ENCODE data around the gene PBX4.

DNA sequence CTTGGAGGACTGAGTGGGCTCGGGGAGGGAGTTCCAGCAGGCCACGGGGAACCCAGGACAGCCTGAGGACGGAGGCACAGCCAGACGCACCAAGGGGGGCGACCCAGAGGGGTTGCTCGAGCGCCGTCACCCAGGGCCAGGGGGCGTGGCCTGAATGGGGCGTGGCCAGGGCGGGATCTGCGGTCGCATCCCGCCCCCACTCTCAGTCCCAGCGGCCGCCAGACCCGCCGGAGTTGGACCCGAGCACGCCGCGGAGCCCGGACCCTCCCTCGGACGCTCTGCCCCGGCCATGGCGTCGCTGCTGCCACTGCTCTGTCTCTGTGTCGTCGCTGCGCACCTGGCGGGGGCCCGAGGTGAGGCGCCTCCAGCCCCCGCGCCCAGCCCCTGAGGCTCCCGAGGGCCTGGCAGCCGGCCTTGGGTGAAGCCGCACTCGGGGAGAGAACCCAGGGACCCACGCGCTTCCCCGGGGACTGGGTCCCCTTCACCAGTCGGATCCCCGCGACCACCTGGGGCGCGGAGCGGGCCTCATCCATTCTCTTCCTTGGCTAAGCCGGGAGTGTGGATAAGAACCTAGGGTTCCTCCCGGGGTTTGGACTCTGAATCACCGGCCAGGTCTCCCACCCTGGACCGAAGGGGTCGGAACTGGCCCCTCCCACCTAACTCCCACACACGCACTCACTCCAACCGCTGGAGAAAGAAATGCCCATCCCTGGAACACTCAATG, 80.3 kb downstream of the PBX4 start, which contains the start of gene CILP2:
- TF ChIP-seq POLR2A (IDR thresholded peaks at IDR 0.05), result no peak
- TF ChIP-seq, protein P1, sequence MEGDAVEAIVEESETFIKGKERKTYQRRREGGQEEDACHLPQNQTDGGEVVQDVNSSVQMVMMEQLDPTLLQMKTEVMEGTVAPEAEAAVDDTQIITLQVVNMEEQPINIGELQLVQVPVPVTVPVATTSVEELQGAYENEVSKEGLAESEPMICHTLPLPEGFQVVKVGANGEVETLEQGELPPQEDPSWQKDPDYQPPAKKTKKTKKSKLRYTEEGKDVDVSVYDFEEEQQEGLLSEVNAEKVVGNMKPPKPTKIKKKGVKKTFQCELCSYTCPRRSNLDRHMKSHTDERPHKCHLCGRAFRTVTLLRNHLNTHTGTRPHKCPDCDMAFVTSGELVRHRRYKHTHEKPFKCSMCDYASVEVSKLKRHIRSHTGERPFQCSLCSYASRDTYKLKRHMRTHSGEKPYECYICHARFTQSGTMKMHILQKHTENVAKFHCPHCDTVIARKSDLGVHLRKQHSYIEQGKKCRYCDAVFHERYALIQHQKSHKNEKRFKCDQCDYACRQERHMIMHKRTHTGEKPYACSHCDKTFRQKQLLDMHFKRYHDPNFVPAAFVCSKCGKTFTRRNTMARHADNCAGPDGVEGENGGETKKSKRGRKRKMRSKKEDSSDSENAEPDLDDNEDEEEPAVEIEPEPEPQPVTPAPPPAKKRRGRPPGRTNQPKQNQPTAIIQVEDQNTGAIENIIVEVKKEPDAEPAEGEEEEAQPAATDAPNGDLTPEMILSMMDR (IDR thresholded peaks at IDR 0.05), result no peak
- TF ChIP-seq EP300 (IDR thresholded peaks at IDR 0.05), result no peak

Measured in gastroesophageal sphincter (tissue), 3 donors.